ENCODE data around the gene NTN4. TPM values are rescaled to one million over a fixed set of nuclear protein-coding genes. Genes with fewer than 3 reads are reported as not detected.

The NTN4 gene
- total RNA-seq, 2 experiments from 2014 or later: not detected

DNA sequence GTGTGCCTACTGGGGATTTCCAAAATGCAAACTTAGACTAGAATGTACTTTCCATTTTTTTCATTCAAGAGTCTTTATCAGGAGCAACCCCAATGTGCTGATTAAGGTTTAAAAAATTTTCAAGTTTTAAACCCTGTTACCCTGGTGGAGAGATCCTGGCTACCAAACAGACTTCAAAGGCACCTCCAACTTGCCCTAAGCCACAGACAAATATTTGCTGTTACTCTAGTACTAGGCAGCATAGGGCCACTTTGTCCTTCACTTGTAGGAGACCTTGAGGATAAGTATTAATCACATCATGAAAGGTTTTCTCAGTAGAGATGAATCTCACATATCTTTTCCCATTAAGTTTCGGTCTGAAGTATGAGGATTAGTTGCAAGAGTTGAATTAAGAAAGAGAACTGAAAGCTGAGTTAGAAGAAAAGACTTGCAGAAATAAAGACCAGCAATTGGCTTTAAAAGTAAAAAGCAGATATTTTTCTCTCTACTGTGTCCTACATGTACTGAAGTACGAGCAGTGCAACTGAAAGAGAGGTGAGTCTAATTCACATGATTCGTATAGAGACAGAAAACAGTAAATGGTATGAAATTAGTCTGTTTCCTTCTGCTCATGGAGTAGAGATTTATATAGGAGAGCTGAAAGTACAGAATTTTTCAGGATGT, 28.3 kb downstream of the NTN4 start:
- DNase-seq (no peak), ATAC-seq (no peak)
- ChIA-PET CTCF (interaction anchor here (0.6 to 1.3 kb wide), 2 partner anchors 53 to 76 kb away, joined by 3 read pairs; no protein-coding TSS in a partner anchor), POLR2A (no interaction called here)
- H3K36me3 Mint-ChIP-seq (ENCODE audit: low read depth): no peaks in the 10 kb centered on the region
- intact Hi-C loops (cut with micrococcal nuclease): no loop called here
- no peak overlapping the region for H3K4me3 Mint-ChIP-seq
- TF ChIP-seq, protein P1, sequence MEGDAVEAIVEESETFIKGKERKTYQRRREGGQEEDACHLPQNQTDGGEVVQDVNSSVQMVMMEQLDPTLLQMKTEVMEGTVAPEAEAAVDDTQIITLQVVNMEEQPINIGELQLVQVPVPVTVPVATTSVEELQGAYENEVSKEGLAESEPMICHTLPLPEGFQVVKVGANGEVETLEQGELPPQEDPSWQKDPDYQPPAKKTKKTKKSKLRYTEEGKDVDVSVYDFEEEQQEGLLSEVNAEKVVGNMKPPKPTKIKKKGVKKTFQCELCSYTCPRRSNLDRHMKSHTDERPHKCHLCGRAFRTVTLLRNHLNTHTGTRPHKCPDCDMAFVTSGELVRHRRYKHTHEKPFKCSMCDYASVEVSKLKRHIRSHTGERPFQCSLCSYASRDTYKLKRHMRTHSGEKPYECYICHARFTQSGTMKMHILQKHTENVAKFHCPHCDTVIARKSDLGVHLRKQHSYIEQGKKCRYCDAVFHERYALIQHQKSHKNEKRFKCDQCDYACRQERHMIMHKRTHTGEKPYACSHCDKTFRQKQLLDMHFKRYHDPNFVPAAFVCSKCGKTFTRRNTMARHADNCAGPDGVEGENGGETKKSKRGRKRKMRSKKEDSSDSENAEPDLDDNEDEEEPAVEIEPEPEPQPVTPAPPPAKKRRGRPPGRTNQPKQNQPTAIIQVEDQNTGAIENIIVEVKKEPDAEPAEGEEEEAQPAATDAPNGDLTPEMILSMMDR (IDR thresholded peaks at IDR 0.05): no peak
- no peak overlapping the region for H3K27ac Mint-ChIP-seq
- peaks cover 10% of the 10 kb centered on the region for H3K27me3 Mint-ChIP-seq
- no peaks in the 10 kb centered on the region for H3K9me3 Mint-ChIP-seq
- no peaks in the 10 kb centered on the region for H3K4me1 Mint-ChIP-seq (ENCODE audit: low read depth)

DNA sequence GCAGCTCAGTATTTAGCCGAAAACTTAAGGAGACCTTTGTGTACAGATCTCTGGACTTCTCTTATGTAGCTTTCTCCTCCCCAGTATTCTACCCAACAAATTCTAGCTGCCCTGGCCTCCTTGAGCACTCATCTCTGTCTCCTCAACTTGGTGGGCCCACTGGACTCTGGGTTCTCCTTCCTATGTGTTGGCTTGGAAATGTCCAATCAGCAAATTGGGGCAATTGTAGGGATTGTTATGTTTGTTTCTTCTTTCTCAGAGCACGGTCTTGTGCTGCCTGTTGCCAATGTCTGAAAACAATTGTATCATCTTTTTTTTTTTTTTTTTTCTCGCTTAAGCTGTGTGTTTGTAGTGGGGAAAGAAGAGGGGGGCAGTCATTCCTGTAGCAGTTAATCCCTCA, 30.2 kb downstream of the NTN4 start:
- Mint-ChIP-seq H3K9me3 (no peaks in the 10 kb centered on the region), H3K36me3 (ENCODE audit: low read depth) (no peaks in the 10 kb centered on the region), H3K27ac (no peak overlapping the region), H3K27me3 (peaks cover 9% of the 10 kb centered on the region), H3K4me3 (no peak overlapping the region), H3K4me1 (ENCODE audit: low read depth) (no peaks in the 10 kb centered on the region)
- TF ChIP-seq, protein P1 (IDR thresholded peaks at IDR 0.05): no peak
- intact Hi-C loops (cut with micrococcal nuclease): no loop called here
- DNase-seq (no peak), ATAC-seq (no peak)
- ChIA-PET CTCF (no interaction called here), POLR2A (no interaction called here)

DNA sequence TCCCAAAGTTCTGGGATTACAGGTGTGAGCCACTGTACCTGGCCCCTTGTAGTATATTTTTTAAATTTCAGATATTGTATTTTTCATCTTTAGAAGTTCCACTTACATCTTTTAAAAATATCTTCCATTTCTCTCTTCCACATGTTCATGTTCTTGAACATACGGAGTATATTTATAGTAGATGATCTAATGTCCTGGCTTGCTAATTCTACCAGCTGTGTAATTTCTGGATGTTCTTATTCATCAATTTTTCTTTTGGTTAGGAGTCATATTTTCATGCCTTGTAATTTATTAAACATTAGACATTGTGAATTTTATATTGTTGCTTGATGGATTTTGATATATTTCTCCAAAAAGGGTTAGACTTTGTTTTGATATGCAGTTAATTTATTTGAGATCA, 30.8 kb downstream of the NTN4 start:
- H3K36me3 Mint-ChIP-seq (ENCODE audit: low read depth): no peaks in the 10 kb centered on the region
- no peaks in the 10 kb centered on the region for H3K4me1 Mint-ChIP-seq (ENCODE audit: low read depth)
- ChIA-PET POLR2A (no interaction called here), CTCF (no interaction called here)
- H3K27me3 Mint-ChIP-seq: peaks cover 8% of the 10 kb centered on the region
- DNase-seq (no peak), ATAC-seq (no peak)
- intact Hi-C loops (cut with micrococcal nuclease): no loop called here
- no peak overlapping the region for H3K27ac Mint-ChIP-seq
- no peak overlapping the region for H3K4me3 Mint-ChIP-seq
- TF ChIP-seq, protein P1 (IDR thresholded peaks at IDR 0.05): no peak
- no peaks in the 10 kb centered on the region for H3K9me3 Mint-ChIP-seq

DNA sequence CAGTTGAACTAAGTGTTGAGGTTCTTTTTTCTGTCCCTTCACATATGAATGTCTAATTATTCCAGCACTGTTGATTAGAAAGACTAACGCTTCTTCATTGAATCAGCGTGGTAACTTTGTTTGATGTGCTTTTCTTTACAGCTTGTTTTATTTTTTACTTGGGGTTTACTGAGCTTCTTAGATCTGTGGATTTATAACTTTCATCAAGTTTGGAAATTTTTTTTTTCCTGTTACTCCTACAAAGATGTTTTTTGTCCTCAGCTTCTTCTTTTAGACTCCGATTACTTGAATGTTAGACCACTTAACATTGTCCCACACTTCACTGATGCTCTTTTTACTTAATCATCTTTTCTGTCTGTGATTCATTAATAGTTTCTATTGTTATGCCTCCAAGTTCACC, 31.5 kb downstream of the NTN4 start:
- Mint-ChIP-seq H3K27me3 (peaks cover 5% of the 10 kb centered on the region), H3K27ac (no peak overlapping the region), H3K4me1 (ENCODE audit: low read depth) (no peaks in the 10 kb centered on the region), H3K9me3 (no peaks in the 10 kb centered on the region), H3K4me3 (no peak overlapping the region), H3K36me3 (ENCODE audit: low read depth) (no peaks in the 10 kb centered on the region)
- ChIA-PET CTCF (no interaction called here), POLR2A (no interaction called here)
- intact Hi-C loops (cut with micrococcal nuclease): no loop called here
- DNase-seq (no peak), ATAC-seq (no peak)
- TF ChIP-seq, protein P1 (IDR thresholded peaks at IDR 0.05): no peak

DNA sequence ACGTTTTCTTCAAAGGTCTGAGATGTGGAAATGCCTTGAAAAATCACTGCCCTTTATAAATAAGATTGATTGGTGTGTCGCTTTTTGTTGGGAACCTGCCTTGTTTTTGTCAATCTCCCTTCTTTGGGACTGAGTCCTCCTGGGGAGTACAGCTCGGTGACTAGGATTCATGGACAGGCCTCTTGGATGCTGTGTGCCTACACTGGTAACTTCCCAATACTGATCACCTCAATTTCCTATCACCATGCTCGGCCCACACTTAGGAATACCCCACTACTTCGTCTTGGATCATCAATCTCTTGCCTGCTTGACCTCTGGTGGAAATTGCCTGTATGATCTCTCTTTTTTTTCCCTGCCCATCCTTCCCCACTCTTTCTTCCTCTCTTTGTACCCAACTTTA, 34.2 kb downstream of the NTN4 start:
- peaks cover 1% of the 10 kb centered on the region for H3K27me3 Mint-ChIP-seq
- CTCF ChIA-PET: no interaction called here
- TF ChIP-seq, protein P1 (IDR thresholded peaks at IDR 0.05): no peak
- POLR2A ChIA-PET: no interaction called here
- DNase-seq (no peak), ATAC-seq (no peak)
- no peaks in the 10 kb centered on the region for H3K36me3 Mint-ChIP-seq (ENCODE audit: low read depth)
- no peaks in the 10 kb centered on the region for H3K4me1 Mint-ChIP-seq (ENCODE audit: low read depth)
- intact Hi-C loops (cut with micrococcal nuclease): no loop called here
- H3K4me3 Mint-ChIP-seq: no peak overlapping the region
- no peaks in the 10 kb centered on the region for H3K9me3 Mint-ChIP-seq
- no peak overlapping the region for H3K27ac Mint-ChIP-seq
